Testis (tissue), 3 donors: Measurements from ENCODE around the gene HGS. TPM values are rescaled to one million over a fixed set of nuclear protein-coding genes. Genes with fewer than 3 reads are reported as not detected.

ENCODE experiments used
- DNase-seq: peaks from one replicate; pipeline ENCODE4 v3.0.0-alpha.2; 2019
- H3K27ac ChIP-seq, 2 donors: fragments of 200-600 bp; sonication (generic); one replicate each; pipeline ENCODE4 v1.5.1; 2019
- H3K27me3 ChIP-seq: fragments of 200-600 bp; sonication (generic); one replicate; pipeline ENCODE4 v1.5.1; 2019
- H3K36me3 ChIP-seq: fragments of 200-600 bp; sonication (generic); one replicate; pipeline ENCODE4 v1.5.1; 2017; ENCODE audit warnings: low read depth; ENCODE audit errors: missing control alignments
- H3K4me1 ChIP-seq: fragments of 200-600 bp; sonication (generic); one replicate; pipeline ENCODE4 v1.5.1; 2019
- H3K4me3 ChIP-seq, 2 donors: fragments of 200-600 bp; sonication (generic); one replicate each; pipeline ENCODE4 v1.5.1; 2017 to 2019
- H3K9me3 ChIP-seq: fragments of 200-600 bp; sonication (generic); one replicate; pipeline ENCODE4 v1.5.1; 2017
- POLR2A ChIP-seq: fragments of 450-650 bp; IDR thresholded peaks from one replicate; pipeline ENCODE4 v1.6.1; 2017; ENCODE audit warnings: antibody characterized with exemption, mild to moderate bottlenecking, moderate library complexity
- WGBS, 2 donors: methylation state at CpG; one replicate each; pipeline ENCODE4 v1.1.5; 2018; 5-methylcytosine and 5-hydroxymethylcytosine counted together
- intact Hi-C: fragments of 100-400 bp; cut with DNase I; formaldehyde crosslinking; loops from one replicate; pipeline ENCODE4 v1.15.1; 2023; ENCODE audit warnings: low total_unique reads
- polyA plus RNA-seq: library from polyadenylated mRNA; stranded (reverse); fragments of 350-450 nt; fragmentation: Illumina TruSeq; extraction: RNeasy Lipid Tissue Mini Kit (QIAGEN cat#74804); gene quantifications from one replicate; pipeline ENCODE4 v1.2.3, GENCODE V29; 2014; ENCODE audit warnings: low read depth, low replicate concordance; ENCODE audit not compliant: insufficient read depth
- total RNA-seq, 2 donors: library from RNA; depleted of rRNA; stranded (reverse); fragments of >200 nt; gene quantifications; one replicate each; pipeline ENCODE4 v1.2.3, GENCODE V29; 2016
- TF ChIP-seq, protein P1 (sequence below), 3 experiments: fragments of 450-650 bp in 2 of 3; fragments of 200-600 bp in 1 of 3; sonication (generic) in 1 of 3; IDR thresholded peaks; one replicate each; pipeline ENCODE4 v1.5.1; 2016 to 2019; ENCODE audit warnings: antibody characterized with exemption in 3 of 3, mild to moderate bottlenecking in 2 of 3, moderate library complexity in 1 of 3

The HGS gene
- total and polyA plus RNA-seq, 3 donors from 2014 or later, result 154 to 182 (median 160) TPM

- WGBS, 2 donors, result 83 to 85% methylated on average over 14 to 33 of the region's 33 CpGs
- no peak for DNase-seq
Measured at GRCh38 chr17:81720267-81721071, 36.7 kb downstream of the HGS start.

GRCh38 chr17:81722184-81723120 is 38.6 kb downstream of the HGS start:
- 72% methylated on average over 5 to 10 of the region's 10 CpGs for WGBS, 2 donors
- H3K4me1 ChIP-seq, result no peaks in the 10 kb centered on the region
- no peaks in the 10 kb centered on the region for H3K36me3 ChIP-seq
- no peak overlapping the region for H3K27ac ChIP-seq
- no peak overlapping the region for H3K4me3 ChIP-seq
- no peak for DNase-seq
- TF ChIP-seq, protein P1, sequence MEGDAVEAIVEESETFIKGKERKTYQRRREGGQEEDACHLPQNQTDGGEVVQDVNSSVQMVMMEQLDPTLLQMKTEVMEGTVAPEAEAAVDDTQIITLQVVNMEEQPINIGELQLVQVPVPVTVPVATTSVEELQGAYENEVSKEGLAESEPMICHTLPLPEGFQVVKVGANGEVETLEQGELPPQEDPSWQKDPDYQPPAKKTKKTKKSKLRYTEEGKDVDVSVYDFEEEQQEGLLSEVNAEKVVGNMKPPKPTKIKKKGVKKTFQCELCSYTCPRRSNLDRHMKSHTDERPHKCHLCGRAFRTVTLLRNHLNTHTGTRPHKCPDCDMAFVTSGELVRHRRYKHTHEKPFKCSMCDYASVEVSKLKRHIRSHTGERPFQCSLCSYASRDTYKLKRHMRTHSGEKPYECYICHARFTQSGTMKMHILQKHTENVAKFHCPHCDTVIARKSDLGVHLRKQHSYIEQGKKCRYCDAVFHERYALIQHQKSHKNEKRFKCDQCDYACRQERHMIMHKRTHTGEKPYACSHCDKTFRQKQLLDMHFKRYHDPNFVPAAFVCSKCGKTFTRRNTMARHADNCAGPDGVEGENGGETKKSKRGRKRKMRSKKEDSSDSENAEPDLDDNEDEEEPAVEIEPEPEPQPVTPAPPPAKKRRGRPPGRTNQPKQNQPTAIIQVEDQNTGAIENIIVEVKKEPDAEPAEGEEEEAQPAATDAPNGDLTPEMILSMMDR (IDR thresholded peaks at IDR 0.05), result no peak
- TF ChIP-seq POLR2A, result no peak
- intact Hi-C loops, result no loop called here
- H3K9me3 ChIP-seq, result no peaks in the 10 kb centered on the region
- no peaks in the 10 kb centered on the region for H3K27me3 ChIP-seq

More at GRCh38 chr17:81720267-81721071, 36.7 kb downstream of the HGS start:
- Histone ChIP-seq H3K4me3 (no peak overlapping the region), H3K27ac (no peak overlapping the region), H3K9me3 (no peaks in the 10 kb centered on the region), H3K27me3 (no peaks in the 10 kb centered on the region), H3K36me3 (no peaks in the 10 kb centered on the region), H3K4me1 (no peaks in the 10 kb centered on the region)
- TF ChIP-seq POLR2A, result no peak
- intact Hi-C loops, result no loop called here

- Histone ChIP-seq H3K4me3 (no peak overlapping the region), H3K36me3 (no peaks in the 10 kb centered on the region), H3K27ac (no peak overlapping the region), H3K27me3 (no peaks in the 10 kb centered on the region), H3K4me1 (no peaks in the 10 kb centered on the region), H3K9me3 (no peaks in the 10 kb centered on the region)
- TF ChIP-seq POLR2A, result no peak
- TF ChIP-seq, protein P1 (IDR thresholded peaks at IDR 0.05), result no peak
- WGBS, 2 donors, result 51 to 68% methylated on average over 10 to 12 of the region's 12 CpGs
- DNase-seq, result no peak
- intact Hi-C loops, result no loop called here
Measured at GRCh38 chr17:81723651-81724209, 39.9 kb downstream of the HGS start.

GRCh38 chr17:81725439-81725838 is 41.6 kb downstream of the HGS start:
- Histone ChIP-seq H3K27ac (no peak overlapping the region), H3K4me1 (no peaks in the 10 kb centered on the region), H3K36me3 (no peaks in the 10 kb centered on the region), H3K27me3 (no peaks in the 10 kb centered on the region), H3K4me3 (no peak overlapping the region), H3K9me3 (no peaks in the 10 kb centered on the region)
- whole genome bisulfite sequencing, 2 donors, result 85 to 88% methylated on average over 9 of the region's 9 CpGs
- DNase-seq, result no peak
- intact Hi-C loops, result no loop called here
- TF ChIP-seq, protein P1 (IDR thresholded peaks at IDR 0.05), result no peak
- no peak for TF ChIP-seq POLR2A

DNA sequence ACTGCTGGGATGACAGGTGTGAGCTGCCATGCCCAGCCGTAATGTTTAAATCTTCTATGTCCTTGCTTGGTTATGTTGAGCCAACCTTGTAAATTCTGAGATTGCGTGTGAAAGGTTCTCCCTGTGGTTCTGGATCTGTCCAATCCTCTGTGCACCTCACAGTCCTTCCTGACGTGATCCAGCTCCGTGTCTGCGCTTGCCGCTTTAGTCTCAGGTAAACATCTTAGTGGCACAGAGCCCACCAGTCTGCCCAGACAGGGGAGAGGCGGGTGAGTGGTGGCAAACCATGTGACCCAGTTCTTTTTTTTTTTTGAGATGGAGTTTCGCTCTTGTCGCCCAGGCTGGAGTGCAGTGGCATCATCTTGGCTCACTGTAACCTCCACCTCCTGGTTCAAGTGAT is 42.2 kb downstream of the HGS start:
- TF ChIP-seq, protein P1 (IDR thresholded peaks at IDR 0.05), result no peak
- TF ChIP-seq POLR2A, result no peak

More for the DNA sequence above, 42.2 kb downstream of the HGS start:
- no peaks in the 10 kb centered on the region for H3K9me3 ChIP-seq
- intact Hi-C loops, result no loop called here
- no peak overlapping the region for H3K27ac ChIP-seq
- no peaks in the 10 kb centered on the region for H3K4me1 ChIP-seq
- no peaks in the 10 kb centered on the region for H3K36me3 ChIP-seq
- no peak for DNase-seq
- H3K27me3 ChIP-seq, result no peaks in the 10 kb centered on the region
- H3K4me3 ChIP-seq, result no peak overlapping the region
- 84 to 86% methylated on average over 9 of the region's 9 CpGs for WGBS, 2 donors
